ENCODE results near the gene PEX6. TPM values are rescaled to one million over a fixed set of nuclear protein-coding genes. Genes with fewer than 3 reads are reported as not detected.

Gene PEX6
- polyA plus RNA-seq, 2 of the 4 experiments (the other 2 are of a cell fraction) = 4.6 to 8.6 TPM

DNA sequence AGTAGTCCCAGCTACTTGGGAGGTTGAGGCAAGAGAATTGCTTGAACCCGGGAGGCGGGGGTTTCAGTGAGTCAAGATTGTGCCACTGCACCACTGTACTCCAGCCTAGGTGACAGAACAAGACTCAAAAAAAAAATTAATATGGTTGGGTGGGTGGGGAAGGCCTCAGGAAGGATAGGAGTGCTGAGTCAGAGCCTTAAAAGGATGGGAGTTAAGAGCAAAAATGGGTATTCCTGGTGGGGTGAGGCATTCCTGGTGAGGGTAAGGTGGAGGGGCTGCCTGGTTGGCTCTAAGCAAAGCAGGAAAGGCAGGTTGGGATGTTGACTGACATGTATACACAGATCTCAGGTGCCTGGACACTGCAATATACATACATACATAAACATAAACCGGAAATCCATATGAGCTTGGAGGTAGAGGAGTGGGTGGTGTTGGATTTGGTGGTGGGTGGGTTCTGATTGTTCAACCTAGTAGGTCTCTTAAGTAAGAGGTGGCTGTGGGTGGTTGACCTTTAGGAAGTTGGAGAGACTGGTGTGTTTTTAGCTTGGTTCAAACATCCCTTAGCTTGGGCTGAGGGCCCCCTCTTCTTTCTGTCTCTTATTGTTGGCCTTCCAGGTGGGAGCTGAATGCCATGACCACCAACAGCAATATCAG, 41.2 kb upstream of the PEX6 start (continued):
- TF ChIP-seq, protein P1, sequence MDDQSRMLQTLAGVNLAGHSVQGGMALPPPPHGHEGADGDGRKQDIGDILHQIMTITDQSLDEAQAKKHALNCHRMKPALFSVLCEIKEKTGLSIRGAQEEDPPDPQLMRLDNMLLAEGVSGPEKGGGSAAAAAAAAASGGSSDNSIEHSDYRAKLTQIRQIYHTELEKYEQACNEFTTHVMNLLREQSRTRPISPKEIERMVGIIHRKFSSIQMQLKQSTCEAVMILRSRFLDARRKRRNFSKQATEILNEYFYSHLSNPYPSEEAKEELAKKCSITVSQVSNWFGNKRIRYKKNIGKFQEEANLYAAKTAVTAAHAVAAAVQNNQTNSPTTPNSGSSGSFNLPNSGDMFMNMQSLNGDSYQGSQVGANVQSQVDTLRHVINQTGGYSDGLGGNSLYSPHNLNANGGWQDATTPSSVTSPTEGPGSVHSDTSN (IDR thresholded peaks at IDR 0.05) = no peak
- no peak for TF ChIP-seq BHLHE40 (IDR thresholded peaks at IDR 0.05; ENCODE audit: low read depth, low read length)

DNA sequence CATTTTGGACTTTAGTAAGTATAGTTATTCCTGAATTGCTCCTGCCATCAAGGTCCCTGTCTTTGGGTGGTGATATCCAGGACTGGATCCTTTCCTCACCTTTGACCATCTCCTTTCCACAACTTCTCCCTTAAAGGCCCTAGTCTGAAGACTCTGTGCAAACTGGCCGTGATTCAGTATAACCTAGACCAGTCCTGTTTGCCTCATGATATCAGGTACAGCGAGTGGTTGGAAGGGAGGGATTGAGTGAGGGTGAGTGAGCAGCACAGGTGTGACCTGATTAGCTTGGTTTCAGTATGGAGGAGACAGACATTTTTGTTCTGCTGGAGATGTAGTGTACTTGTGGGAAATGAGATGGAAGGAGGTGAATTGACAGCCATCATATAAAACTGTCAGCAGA, 40.2 kb upstream of the PEX6 start:
- DNase-seq (ENCODE audit: low read depth in 1 of 2, low spot score in 1 of 2) = no peak
- WGBS (ENCODE audit: missing lambda C conversion rate) = 100% methylated on average over 2 of the region's 2 CpGs
- ChIA-PET POLR2A (no interaction called here), CTCF (interaction anchor here (2.5 kb wide), 1 partner anchor 124 kb away, joined by 7 read pairs; no protein-coding TSS in a partner anchor)
- H3K4me2 ChIP-seq = no peak overlapping the region
- no peak overlapping the region for H3K4me3 ChIP-seq
- H3K9me3 ChIP-seq = no peaks in the 10 kb centered on the region
- no peak for FAIRE-seq
- H3K4me1 ChIP-seq = peaks cover 20% of the 10 kb centered on the region
- no peak overlapping the region for H3K27ac ChIP-seq
- no peak for TF ChIP-seq TFCP2L1 (CRISPR knock-in tag; IDR thresholded peaks at IDR 0.05)
- TF ChIP-seq CEBPB (IDR thresholded peaks at IDR 0.05) = no peak
- TF ChIP-seq HEYL (CRISPR knock-in tag; IDR thresholded peaks at IDR 0.05) = no peak
- TF ChIP-seq SMC3 (IDR thresholded peaks at IDR 0.05) = no peak
- no peak for TF ChIP-seq MYC (IDR thresholded peaks at IDR 0.05; ENCODE audit: borderline replicate concordance, low read length)
- no peak for TF ChIP-seq ZNF302 (CRISPR knock-in tag; IDR thresholded peaks at IDR 0.05)
- no peak for TF ChIP-seq ESRRA (IDR thresholded peaks at IDR 0.05; ENCODE audit: borderline replicate concordance, low read length)
- no peak for ATAC-seq

DNA sequence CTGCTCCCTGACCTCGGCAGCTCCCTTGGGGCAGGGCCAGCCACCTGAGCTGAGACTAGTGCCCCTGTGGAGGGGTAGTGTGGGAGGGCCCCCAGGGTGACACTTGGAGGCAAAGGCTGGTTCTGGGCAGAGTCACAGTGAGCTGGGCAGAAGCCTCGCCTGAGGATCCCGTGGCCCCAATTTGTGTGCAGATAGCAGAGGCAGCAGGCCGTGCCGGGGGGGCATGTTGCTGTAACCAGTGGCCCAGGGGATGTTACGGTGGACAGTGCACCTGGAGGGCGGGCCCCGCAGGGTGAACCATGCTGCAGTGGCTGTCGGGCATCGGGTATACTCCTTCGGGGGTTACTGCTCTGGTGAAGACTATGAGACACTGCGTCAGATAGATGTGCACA, 38.0 kb upstream of the PEX6 start:
- Histone ChIP-seq H3K4me2 (no peak overlapping the region), H3K4me3 (no peak overlapping the region), H3K9me3 (no peaks in the 10 kb centered on the region), H3K4me1 (peaks cover 18% of the 10 kb centered on the region), H3K27ac (no peak overlapping the region)
- DNase-seq (ENCODE audit: low read depth in 1 of 2, low spot score in 1 of 2) = no peak
- no peak for FAIRE-seq
- ATAC-seq = no peak
- ChIA-PET CTCF (interaction anchor here (0.6 to 1.3 kb wide), 3 partner anchors 12 to 175 kb away, joined by 3 read pairs; no protein-coding TSS in a partner anchor), POLR2A (no interaction called here)
- TF ChIP-seq, protein P2, sequence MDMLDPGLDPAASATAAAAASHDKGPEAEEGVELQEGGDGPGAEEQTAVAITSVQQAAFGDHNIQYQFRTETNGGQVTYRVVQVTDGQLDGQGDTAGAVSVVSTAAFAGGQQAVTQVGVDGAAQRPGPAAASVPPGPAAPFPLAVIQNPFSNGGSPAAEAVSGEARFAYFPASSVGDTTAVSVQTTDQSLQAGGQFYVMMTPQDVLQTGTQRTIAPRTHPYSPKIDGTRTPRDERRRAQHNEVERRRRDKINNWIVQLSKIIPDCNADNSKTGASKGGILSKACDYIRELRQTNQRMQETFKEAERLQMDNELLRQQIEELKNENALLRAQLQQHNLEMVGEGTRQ (IDR thresholded peaks at IDR 0.05) = no peak
- WGBS (ENCODE audit: missing lambda C conversion rate) = 95% methylated on average over 4 of the region's 12 CpGs

DNA sequence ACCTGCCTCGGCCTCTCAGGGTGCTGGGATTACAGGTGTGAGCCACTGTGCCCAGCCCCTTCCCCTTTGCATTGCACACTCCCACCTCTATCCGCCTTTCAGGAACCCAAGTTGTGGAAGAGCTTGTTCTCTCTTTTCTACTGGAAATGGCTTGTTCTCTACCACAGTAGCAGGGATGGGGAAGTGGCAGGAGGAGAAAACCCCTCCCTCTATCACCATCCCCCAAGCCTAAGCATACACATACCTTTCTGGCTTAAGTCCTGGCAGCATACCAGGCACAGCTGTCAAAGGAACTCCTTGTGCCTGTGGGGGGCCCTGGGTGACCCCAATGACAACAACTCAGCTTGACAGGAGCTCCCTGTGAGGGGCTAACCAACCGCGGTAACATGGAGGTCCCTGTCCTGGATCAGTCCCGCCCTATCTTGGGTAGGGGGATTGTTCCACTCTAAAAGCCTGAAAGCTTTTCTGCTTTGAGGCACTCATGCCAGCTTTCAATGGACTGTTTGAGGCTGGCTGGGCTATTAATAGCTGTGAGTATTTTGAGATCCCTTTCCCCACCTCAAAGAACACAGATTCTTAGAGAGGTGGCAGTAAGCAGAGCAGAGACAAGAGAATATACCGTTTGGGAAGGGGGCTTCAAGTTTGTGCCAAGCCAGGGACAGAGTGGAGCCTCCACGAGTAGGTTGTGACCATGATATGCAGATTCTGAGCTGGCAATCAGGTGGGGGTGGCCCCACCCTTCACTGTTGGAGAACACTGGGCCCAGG, 37.4 kb upstream of the PEX6 start:
- no peak overlapping the region for H3K4me3 ChIP-seq
- H3K27ac ChIP-seq = no peak overlapping the region
- TF ChIP-seq ZSCAN20 (CRISPR knock-in tag; IDR thresholded peaks at IDR 0.05) = no peak
- no peak for TF ChIP-seq RNF2 (IDR thresholded peaks at IDR 0.05; ENCODE audit: borderline replicate concordance, low read depth)
- TF ChIP-seq EHF (CRISPR knock-in tag; IDR thresholded peaks at IDR 0.05) = no peak
- FAIRE-seq (no peak), ATAC-seq (no peak), DNase-seq (ENCODE audit: low read depth in 1 of 2, low spot score in 1 of 2) (no peak)
- H3K4me2 ChIP-seq = no peak overlapping the region
- ChIA-PET CTCF (interaction anchor here (0.6 to 1.3 kb wide), 4 partner anchors 13 to 176 kb away, joined by 3 read pairs; no protein-coding TSS in a partner anchor), POLR2A (interaction anchor here (2.4 kb wide), 1 partner anchor 38 kb away, joined by 15 read pairs; the partner anchor contains the start of gene CUL7)
- no peaks in the 10 kb centered on the region for H3K9me3 ChIP-seq
- peaks cover 18% of the 10 kb centered on the region for H3K4me1 ChIP-seq
- WGBS (ENCODE audit: missing lambda C conversion rate) = 83% methylated on average over 5 of the region's 7 CpGs

DNA sequence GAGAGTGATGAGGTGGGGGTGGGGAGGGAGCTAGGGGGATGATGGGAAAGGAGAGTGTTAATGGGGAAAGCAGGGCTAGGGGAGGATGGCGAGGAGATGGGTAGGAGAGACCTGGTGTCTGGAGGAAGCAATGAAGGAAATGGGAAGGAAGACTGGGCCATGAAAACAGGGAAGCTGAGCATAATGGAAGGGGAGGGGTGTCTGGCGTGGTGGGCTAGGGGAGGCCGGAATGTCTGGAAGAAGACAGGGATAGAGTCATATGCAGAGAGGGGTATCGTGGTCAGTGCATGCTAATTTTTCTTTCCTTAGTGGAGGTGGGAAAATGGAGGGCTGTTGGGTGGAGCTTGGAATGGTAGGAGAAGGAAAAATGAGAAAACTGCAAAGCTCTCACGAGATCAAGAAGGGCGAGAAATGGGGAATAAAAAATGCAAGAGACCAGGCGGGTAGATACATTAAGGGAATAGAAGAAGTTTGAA, 35.5 kb upstream of the PEX6 start:
- Histone ChIP-seq H3K27ac (peak overlapping the region; percentile 83 to 91), H3K4me1 (peaks cover 13% of the 10 kb centered on the region; the same call in 1 of the 3 replicates), H3K9me3 (no peaks in the 10 kb centered on the region), H3K4me3 (peak overlapping the region; percentile 92), H3K4me2 (peak overlapping the region; percentile 99)
- DNase-seq (ENCODE audit: low read depth in 1 of 2, low spot score in 1 of 2) (peak in 1 of 2 experiments; percentile 14), ATAC-seq (peak in 1 of 2 experiments; percentile 11; a peak in 3 of 6 replicates), FAIRE-seq (no peak)
- CTCF ChIA-PET = interaction anchor here (0.8 kb wide), 1 partner anchor 80 kb away, joined by 3 read pairs; no protein-coding TSS in a partner anchor
- 3% methylated on average over 7 of the region's 7 CpGs for WGBS (ENCODE audit: missing lambda C conversion rate)
- POLR2A ChIA-PET = interaction anchor here (0.5 to 2.4 kb wide), 8 partner anchors 9 to 265 kb away, joined by 3 to 15 read pairs (median 4); partner anchors contain the start of genes CUL7, KLC4, MRPL2 and PPP2R5D
- TF ChIP-seq NPAS2 (CRISPR knock-in tag; IDR thresholded peaks at IDR 0.05; ENCODE audit: borderline replicate concordance) = no peak
- no peak for TF ChIP-seq JUN (IDR thresholded peaks at IDR 0.05)
- TF ChIP-seq RARB (CRISPR knock-in tag; IDR thresholded peaks at IDR 0.05) = no peak
- TF ChIP-seq, protein P1 (IDR thresholded peaks at IDR 0.05) = no peak
- TF ChIP-seq GATA3 (IDR thresholded peaks at IDR 0.05; ENCODE audit: borderline replicate concordance) = no peak
- TF ChIP-seq FOSL2 (IDR thresholded peaks at IDR 0.05) = no peak
- TF ChIP-seq FOSL2 (CRISPR knock-in tag; IDR thresholded peaks at IDR 0.05) = no peak
- TF ChIP-seq HDAC2 (IDR thresholded peaks at IDR 0.05) = no peak
